GM12878 (cell line): ENCODE data around the gene AMOTL1. TPM values are rescaled to one million over a fixed set of nuclear protein-coding genes. Genes with fewer than 3 reads are reported as not detected.

Experiments used
- ATAC-seq: fragments of 200-7000 bp; cut with Tn5 transposase; 3 replicates; pipeline ENCODE4 v1.9.1; 2020; ENCODE audit warnings: mild to moderate bottlenecking, moderate library complexity
- BruUV-seq: library from RNA; stranded (reverse); fragments of 400-500 nt; replicated peaks from 2 replicates; lab custom pipeline; 2021; lab: Mats Ljungman, UMichigan
- CTCF ChIA-PET: fragments of 300-600 bp; sonication (Branson Sonifier 250); formaldehyde crosslinking; extraction: SDS; loops from one replicate; lab custom pipeline; 2021; ENCODE audit warnings: inconsistent platforms; lab: Yijun Ruan, JAX
- POLR2A ChIA-PET: fragments of 350-600 bp; formaldehyde crosslinking; extraction: SDS; loops from one replicate; lab custom pipeline; 2021; ENCODE audit warnings: inconsistent platforms; lab: Charles Lee
- RAD21 ChIA-PET: fragments of 300-600 bp; sonication (Branson Sonifier 250); formaldehyde crosslinking; loops from one replicate; lab custom pipeline; 2023; ENCODE audit warnings: antibody characterized with exemption; ENCODE audit not compliant: unreplicated experiment; lab: Charles Lee
- SMC1A ChIA-PET: fragments of 300-600 bp; sonication (Branson Sonifier 250); formaldehyde crosslinking; loops from one replicate; lab custom pipeline; 2023; ENCODE audit not compliant: unreplicated experiment, uncharacterized antibody; lab: Charles Lee
- DNase-seq: peaks from one replicate; pipeline ENCODE4 v3.0.0-alpha.2; 2011; ENCODE audit warnings: low read depth, low spot score
- FAIRE-seq: peaks from 3 replicates; lab custom pipeline; 2011; peaks lifted over from hg19 to GRCh38; lab: Jason Lieb, UNC
- H2AFZ ChIP-seq: 2 replicates; pipeline ENCODE4 v1.6.0; 2011; ENCODE audit warnings: low read depth, low read length, control low read depth; ENCODE audit not compliant: control insufficient read depth
- H3K27ac ChIP-seq: 2 replicates; pipeline ENCODE4 v1.5.1; 2011; ENCODE audit warnings: control low read depth; ENCODE audit not compliant: control insufficient read depth, insufficient read depth
- H3K27me3 ChIP-seq, 2 experiments: replicated peaks in 1 of 2; 2 replicates each; pipeline versions ENCODE4 v1.6.0 to v1.6.1; 2011; ENCODE audit warnings: low read length in 1 of 2; ENCODE audit not compliant: control insufficient read depth in 2 of 2, insufficient read depth in 2 of 2
- H3K36me3 ChIP-seq, 2 experiments: 2 replicates each; pipeline ENCODE4 v1.5.1; 2011; ENCODE audit warnings: low read length in 1 of 2; ENCODE audit not compliant: control insufficient read depth in 2 of 2, insufficient read depth in 2 of 2
- H3K4me1 ChIP-seq: 2 replicates; pipeline ENCODE4 v1.6.1; 2011; ENCODE audit warnings: mild to moderate bottlenecking, low read length, moderate library complexity, mixed read lengths; ENCODE audit not compliant: control insufficient read depth, insufficient read depth
- H3K4me2 ChIP-seq: 2 replicates; pipeline ENCODE4 v1.6.0; 2011; ENCODE audit warnings: control low read depth; ENCODE audit not compliant: control insufficient read depth, insufficient read depth
- H3K4me3 ChIP-seq: fragments of 200-600 bp; sonication (generic); 2 replicates; pipeline ENCODE4 v1.5.1; 2016
- H3K79me2 ChIP-seq: 2 replicates; pipeline ENCODE4 v1.6.0; 2011; ENCODE audit warnings: low read length; ENCODE audit not compliant: control insufficient read depth, insufficient read depth
- H3K9ac ChIP-seq: 2 replicates; pipeline ENCODE4 v1.8.0; 2011; ENCODE audit warnings: low read length, control low read depth, mixed read lengths; ENCODE audit not compliant: control insufficient read depth, insufficient read depth
- H3K9me3 ChIP-seq: replicated peaks from 3 replicates; pipeline ENCODE4 v1.5.1; 2011; ENCODE audit warnings: mild to moderate bottlenecking, low read length; ENCODE audit not compliant: control insufficient read depth, insufficient read depth
- H4K20me1 ChIP-seq: 2 replicates; pipeline ENCODE4 v1.6.0; 2011; ENCODE audit not compliant: control insufficient read depth, insufficient read depth
- BRCA1 ChIP-seq: IDR thresholded peaks from 2 replicates; pipeline ENCODE4 v1.6.1; 2011; ENCODE audit warnings: low read depth, low read length, improper control_type of control experiment
- E2F8 ChIP-seq: fragments of 450-650 bp; IDR thresholded peaks from 2 replicates; pipeline ENCODE4 v1.6.1; 2018; ENCODE audit warnings: mild to moderate bottlenecking, low read depth, moderate library complexity; ENCODE audit not compliant: partially characterized antibody
- ETV6 ChIP-seq, 2 experiments: fragments of 450-650 bp in 1 of 2; IDR thresholded peaks in 1 of 2; conservative IDR thresholded peaks in 1 of 2; 2 replicates each; pipeline ENCODE4 v1.6.1; 2014; ENCODE audit warnings: antibody characterized with exemption in 1 of 2, borderline replicate concordance in 1 of 2, low read depth in 1 of 2, mild to moderate bottlenecking in 1 of 2, moderate library complexity in 1 of 2
- EZH2 ChIP-seq: IDR thresholded peaks from 2 replicates; pipeline ENCODE4 v1.6.1; 2012; ENCODE audit warnings: low read depth, mild to moderate bottlenecking, control low read depth, inconsistent platforms, low read length, borderline replicate concordance; ENCODE audit not compliant: control insufficient read depth
- MTA2 ChIP-seq: fragments of 450-650 bp; IDR thresholded peaks from 2 replicates; pipeline ENCODE4 v1.6.1; 2016; ENCODE audit warnings: low read depth, mild to moderate bottlenecking, moderate library complexity
- RAD51 ChIP-seq: fragments of 450-650 bp; IDR thresholded peaks from 2 replicates; pipeline ENCODE4 v1.6.1; 2016; ENCODE audit warnings: moderate library complexity, mild to moderate bottlenecking, inconsistent platforms
- TCF7 ChIP-seq: IDR thresholded peaks from 2 replicates; pipeline ENCODE4 v1.6.1; 2014; ENCODE audit warnings: antibody characterized with exemption, borderline replicate concordance
- ZNF622 ChIP-seq: fragments of 450-650 bp; IDR thresholded peaks from 2 replicates; pipeline ENCODE4 v1.6.1; 2017; ENCODE audit warnings: mild to moderate bottlenecking, inconsistent platforms
- WGBS: methylation state at CpG from one replicate; pipeline ENCODE4 v1.1.6; 2016; ENCODE audit warnings: low lambda C conversion rate; ENCODE audit not compliant: insufficient replicate concordance, insufficient coverage; ENCODE audit errors: missing lambda C conversion rate; 5-methylcytosine and 5-hydroxymethylcytosine counted together
- in situ Hi-C: fragments of 300-500 bp; cut with MboI; formaldehyde crosslinking; loops from 9 replicates; pipeline ENCODE4 v1.14.3; 2018; ENCODE audit warnings: mixed read lengths
- intact Hi-C: fragments of 100-400 bp; cut with micrococcal nuclease; formaldehyde crosslinking; loops from one replicate; pipeline ENCODE4 v1.14.2; 2022; ENCODE audit not compliant: unreplicated experiment
- polyA plus RNA-seq, 11 experiments: library from polyadenylated mRNA; depleted of rRNA in 4 of 11; unstranded in 6 of 11; stranded (reverse) in 5 of 11; fragments of >200 nt; fragmentation: Nextera tagmentation in 4 of 11; fragmentation: Illumina TruSeq in 1 of 11; extraction: Ambion mirVana in 4 of 11; extraction: Trizol in 1 of 11; gene quantifications; 1 replicate in 1 of 11; 2 replicates in 10 of 11; pipeline versions ENCODE4 v1.2.1 to v1.2.3, GENCODE V29; 2011 to 2016; ENCODE audit warnings: inconsistent platforms in 2 of 11, missing spikeins in 2 of 11, low read depth in 1 of 11
- total RNA-seq, 4 experiments: library from RNA; depleted of rRNA in 3 of 4; stranded (reverse); fragments of >200 nt in 3 of 4; fragmentation: Illumina TruSeq in 1 of 4; extraction: Trizol in 1 of 4; gene quantifications; 2 replicates each; pipeline versions ENCODE4 v1.2.1 to v1.2.3, GENCODE V29; 2013 to 2021
- TF ChIP-seq, protein P1 (sequence below): IDR thresholded peaks from 2 replicates; pipeline ENCODE4 v1.6.1; 2012; ENCODE audit warnings: mild to moderate bottlenecking, low read depth, low read length

AMOTL1 gene
- total and polyA plus RNA-seq, 10 of the 15 experiments (the other 5 are each of a cell fraction or from before 2014, with no cell fraction given), result under 0.01 to 0.41 (median 0.01) TPM; not detected in 7

- Histone ChIP-seq H3K4me3 (no peak overlapping the region), H3K27me3 (no peaks in the 10 kb centered on the region), H3K36me3 (no peaks in the 10 kb centered on the region), H3K4me2 (no peak overlapping the region), H3K27ac (no peak overlapping the region), H3K79me2 (no peaks in the 10 kb centered on the region), H4K20me1 (peaks cover 4% of the 10 kb centered on the region; the same call in 1 of the 2 replicates), H3K4me1 (no peaks in the 10 kb centered on the region), H2AFZ (no peak overlapping the region), H3K9ac (no peak overlapping the region), H3K9me3 (no peaks in the 10 kb centered on the region)
- POLR2A ChIA-PET, result no interaction called here
- BruUV-seq, result no TSS peak
- 41% methylated on average over 4 of the region's 4 CpGs for WGBS
- FAIRE-seq, result no peak
- CTCF ChIA-PET, result no interaction called here
- no peak for ATAC-seq
- RAD21 ChIA-PET, result interaction anchor here (0.9 kb wide), 1 partner anchor 13 kb away, joined by 3 read pairs; no protein-coding TSS in a partner anchor
- TF ChIP-seq ETV6 (conservative IDR thresholded peaks at IDR 0.05 in 1 of 2, IDR thresholded peaks at IDR 0.05 in 1 of 2; ENCODE audit: borderline replicate concordance in 1 of 2, low read depth in 1 of 2), result no peak
- TF ChIP-seq MTA2, result no peak
- TF ChIP-seq E2F8, result no peak
- TF ChIP-seq EZH2, result no peak
- TF ChIP-seq RAD51, result no peak
- no peak for TF ChIP-seq BRCA1
- TF ChIP-seq ZNF622, result no peak
- no peak for TF ChIP-seq TCF7
- TF ChIP-seq, protein P1, sequence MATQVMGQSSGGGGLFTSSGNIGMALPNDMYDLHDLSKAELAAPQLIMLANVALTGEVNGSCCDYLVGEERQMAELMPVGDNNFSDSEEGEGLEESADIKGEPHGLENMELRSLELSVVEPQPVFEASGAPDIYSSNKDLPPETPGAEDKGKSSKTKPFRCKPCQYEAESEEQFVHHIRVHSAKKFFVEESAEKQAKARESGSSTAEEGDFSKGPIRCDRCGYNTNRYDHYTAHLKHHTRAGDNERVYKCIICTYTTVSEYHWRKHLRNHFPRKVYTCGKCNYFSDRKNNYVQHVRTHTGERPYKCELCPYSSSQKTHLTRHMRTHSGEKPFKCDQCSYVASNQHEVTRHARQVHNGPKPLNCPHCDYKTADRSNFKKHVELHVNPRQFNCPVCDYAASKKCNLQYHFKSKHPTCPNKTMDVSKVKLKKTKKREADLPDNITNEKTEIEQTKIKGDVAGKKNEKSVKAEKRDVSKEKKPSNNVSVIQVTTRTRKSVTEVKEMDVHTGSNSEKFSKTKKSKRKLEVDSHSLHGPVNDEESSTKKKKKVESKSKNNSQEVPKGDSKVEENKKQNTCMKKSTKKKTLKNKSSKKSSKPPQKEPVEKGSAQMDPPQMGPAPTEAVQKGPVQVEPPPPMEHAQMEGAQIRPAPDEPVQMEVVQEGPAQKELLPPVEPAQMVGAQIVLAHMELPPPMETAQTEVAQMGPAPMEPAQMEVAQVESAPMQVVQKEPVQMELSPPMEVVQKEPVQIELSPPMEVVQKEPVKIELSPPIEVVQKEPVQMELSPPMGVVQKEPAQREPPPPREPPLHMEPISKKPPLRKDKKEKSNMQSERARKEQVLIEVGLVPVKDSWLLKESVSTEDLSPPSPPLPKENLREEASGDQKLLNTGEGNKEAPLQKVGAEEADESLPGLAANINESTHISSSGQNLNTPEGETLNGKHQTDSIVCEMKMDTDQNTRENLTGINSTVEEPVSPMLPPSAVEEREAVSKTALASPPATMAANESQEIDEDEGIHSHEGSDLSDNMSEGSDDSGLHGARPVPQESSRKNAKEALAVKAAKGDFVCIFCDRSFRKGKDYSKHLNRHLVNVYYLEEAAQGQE, result no peak
- in situ Hi-C loops, result no loop called here
- no peak for DNase-seq
- intact Hi-C loops, result no loop called here
- SMC1A ChIA-PET, result interaction anchor here (0.6 kb wide), 1 partner anchor 263 kb away, joined by 3 read pairs; no protein-coding TSS in a partner anchor
Observed at GRCh38 chr11:94804874-94805273, 36.7 kb downstream of the AMOTL1 start.
